Brain microvascular endothelial cell (primary cell): Measurements from ENCODE around the gene TRIM29.

Experiments used
- DNase-seq: peaks from one replicate; pipeline ENCODE4 v3.0.0-alpha.2; 2020
- H3K27ac ChIP-seq: fragments of 250-450 bp; sonication (Bioruptor Pico); 2 replicates; pipeline ENCODE4 v1.5.1; 2020; ENCODE audit warnings: mild to moderate bottlenecking, moderate library complexity
- H3K27me3 ChIP-seq: fragments of 250-450 bp; sonication (Bioruptor Pico); replicated peaks from 2 replicates; pipeline ENCODE4 v1.5.1; 2020; ENCODE audit warnings: mild to moderate bottlenecking
- H3K36me3 ChIP-seq: fragments of 250-450 bp; sonication (Bioruptor Pico); replicated peaks from 2 replicates; pipeline ENCODE4 v1.5.1; 2020; ENCODE audit warnings: mild to moderate bottlenecking
- H3K4me3 ChIP-seq: 2 replicates; pipeline ENCODE4 v1.5.1; 2011; ENCODE audit warnings: low read depth, mild to moderate bottlenecking, control low read depth, low read length, moderate library complexity
- CTCF ChIP-seq: IDR thresholded peaks from 2 replicates; pipeline ENCODE4 v1.5.1; 2011; ENCODE audit warnings: low read depth, mild to moderate bottlenecking, moderate library complexity, low read length, control low read depth, inconsistent platforms; ENCODE audit errors: missing control alignments
- in situ Hi-C: cut with HindIII; loops from 2 replicates; pipeline ENCODE4 v1.10.0; 2017; ENCODE audit warnings: low sequenced_read_pairs, low pct_ligation_motif_present

The TRIM29 gene

DNA sequence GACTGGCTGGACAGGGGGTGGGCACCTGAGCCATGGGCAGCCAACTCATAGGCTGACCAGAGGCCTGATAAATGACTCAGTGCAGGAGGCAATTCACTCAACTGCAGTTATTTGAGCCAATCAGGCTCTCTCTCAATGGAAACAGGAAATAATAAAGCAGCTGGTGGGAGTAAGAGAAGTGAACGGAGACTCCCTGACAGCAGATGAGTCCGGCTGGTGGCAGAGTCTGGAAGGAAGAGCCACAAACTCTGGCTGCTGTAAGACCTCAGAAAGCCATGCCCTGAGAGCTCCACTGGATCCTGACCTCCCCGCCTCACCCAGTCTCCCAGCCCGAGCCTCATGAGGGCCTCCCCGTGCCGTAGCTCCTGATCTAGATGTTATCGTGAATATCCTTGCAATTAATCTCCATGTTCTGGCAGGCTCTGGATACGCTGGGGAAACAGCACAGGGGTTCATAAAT, 69.8 kb downstream of the TRIM29 start:
- no peak overlapping the region for H3K27ac ChIP-seq
- H3K27me3 ChIP-seq = no peaks in the 10 kb centered on the region
- in situ Hi-C loops = no loop called here
- no peak for TF ChIP-seq CTCF
- peak; percentile 18 for DNase-seq
- H3K36me3 ChIP-seq = no peaks in the 10 kb centered on the region
- H3K4me3 ChIP-seq = no peak overlapping the region

- no peak for TF ChIP-seq CTCF
- no peak for DNase-seq
- Histone ChIP-seq H3K36me3 (no peaks in the 10 kb centered on the region), H3K27ac (no peak overlapping the region), H3K27me3 (no peaks in the 10 kb centered on the region), H3K4me3 (no peak overlapping the region)
- in situ Hi-C loops = no loop called here
Observed at GRCh38 chr11:120067438-120068113, 70.3 kb downstream of the TRIM29 start.

- in situ Hi-C loops = no loop called here
- no peaks in the 10 kb centered on the region for H3K27me3 ChIP-seq
Observed at GRCh38 chr11:120066738-120067437, 71.0 kb downstream of the TRIM29 start.

GRCh38 chr11:120065876-120066275, 72.0 kb downstream of the TRIM29 start:
- TF ChIP-seq CTCF = no peak
- no peaks in the 10 kb centered on the region for H3K27me3 ChIP-seq
- H3K4me3 ChIP-seq = no peak overlapping the region
- in situ Hi-C loops = no loop called here
- DNase-seq = no peak
- H3K36me3 ChIP-seq = no peaks in the 10 kb centered on the region
- H3K27ac ChIP-seq = no peak overlapping the region

More at GRCh38 chr11:120066738-120067437, 71.0 kb downstream of the TRIM29 start:
- no peak overlapping the region for H3K27ac ChIP-seq
- no peak for TF ChIP-seq CTCF
- no peak overlapping the region for H3K4me3 ChIP-seq
- DNase-seq = no peak
- H3K36me3 ChIP-seq = no peaks in the 10 kb centered on the region

- in situ Hi-C loops = no loop called here
- no peak overlapping the region for H3K4me3 ChIP-seq
- no peaks in the 10 kb centered on the region for H3K27me3 ChIP-seq
- no peak for DNase-seq
- no peak overlapping the region for H3K27ac ChIP-seq
- H3K36me3 ChIP-seq = no peaks in the 10 kb centered on the region
- TF ChIP-seq CTCF = no peak
Observed at GRCh38 chr11:120065176-120065575, 72.7 kb downstream of the TRIM29 start.
